Chondrocyte (in vitro differentiated cells): ENCODE results near the gene CFAP251. TPM values are rescaled to one million over a fixed set of nuclear protein-coding genes. Genes with fewer than 3 reads are reported as not detected.

Experiments
- DNase-seq: peaks from one replicate; pipeline ENCODE4 v3.0.0; 2021; ENCODE audit warnings: mixed read lengths, low spot score
- H3K27ac Mint-ChIP-seq: one replicate; pipeline ENCODE4 v1.8.0; 2021; ENCODE audit warnings: mild to moderate bottlenecking, moderate library complexity, mixed read lengths; ENCODE audit not compliant: unreplicated experiment
- H3K27me3 Mint-ChIP-seq: 2 replicates; pipeline ENCODE4 v1.8.0; 2021; ENCODE audit warnings: low read depth, mixed read lengths
- H3K36me3 Mint-ChIP-seq: 2 replicates; pipeline ENCODE4 v1.8.0; 2021; ENCODE audit warnings: low read depth, mixed read lengths
- H3K4me1 Mint-ChIP-seq: 2 replicates; pipeline ENCODE4 v1.8.0; 2021; ENCODE audit warnings: low read depth, mild to moderate bottlenecking, mixed read lengths
- H3K4me3 Mint-ChIP-seq: one replicate; pipeline ENCODE4 v1.8.0; 2021; ENCODE audit warnings: mild to moderate bottlenecking, moderate library complexity, mixed read lengths; ENCODE audit not compliant: unreplicated experiment
- H3K9me3 Mint-ChIP-seq: 2 replicates; pipeline ENCODE4 v1.8.0; 2021; ENCODE audit warnings: low read depth, mixed read lengths
- total RNA-seq: library from RNA; stranded (reverse); gene quantifications from 3 replicates; pipeline ENCODE4 v1.2.1, GENCODE V29; 2021
- TF ChIP-seq, protein P1 (sequence below): fragments of 200-600 bp; sonication (generic); IDR thresholded peaks from 2 replicates; pipeline ENCODE4 v1.5.0; 2021; ENCODE audit warnings: antibody characterized with exemption, mild to moderate bottlenecking, moderate library complexity

The CFAP251 gene
- total RNA-seq, 1 donor from 2014 or later = 4.5 TPM

DNA sequence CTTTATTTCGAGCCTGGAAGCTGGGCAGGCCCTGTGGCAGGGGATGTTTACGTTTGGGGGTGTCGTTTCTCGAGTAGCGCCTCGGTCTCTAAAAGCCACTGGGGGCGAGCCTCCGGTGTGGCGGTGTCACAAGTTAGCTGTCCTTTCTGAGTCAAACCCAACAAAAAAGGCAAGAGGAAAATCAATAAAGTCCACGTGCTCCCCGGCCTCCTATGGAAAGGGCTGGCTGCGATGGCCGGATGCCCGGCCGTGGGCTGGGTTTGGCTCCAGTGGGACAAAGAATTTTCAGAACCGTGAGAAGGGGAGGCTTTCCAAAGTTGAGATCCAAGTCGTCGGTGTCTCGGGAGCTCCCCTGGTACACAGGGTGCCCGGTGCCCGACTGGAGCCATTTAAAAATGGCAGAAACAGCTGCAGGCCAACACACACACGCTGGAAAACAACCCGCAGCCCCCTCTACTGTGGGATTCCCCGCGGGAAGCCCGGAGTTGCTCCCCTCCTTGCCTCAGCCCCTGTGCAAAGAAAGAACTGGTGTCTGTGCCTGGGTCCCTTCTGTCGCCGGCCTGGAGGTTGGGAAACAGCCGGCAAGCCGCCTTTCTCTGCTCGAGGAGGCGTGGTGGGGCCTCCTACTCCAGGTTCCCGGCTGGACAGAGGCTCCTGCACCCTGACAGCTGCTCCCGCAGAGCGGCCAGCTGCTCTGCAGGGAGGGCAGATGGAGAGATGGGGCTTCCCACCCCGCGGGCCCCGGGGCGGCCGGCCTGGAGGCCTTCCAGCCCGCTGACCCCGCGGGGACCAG is 105.1 kb downstream of the CFAP251 start:
- Mint-ChIP-seq H3K4me1 (peaks cover 15% of the 10 kb centered on the region), H3K36me3 (peaks cover 2% of the 10 kb centered on the region), H3K27ac (peak overlapping the region; percentile 96), H3K9me3 (peaks cover 1% of the 10 kb centered on the region), H3K27me3 (no peaks in the 10 kb centered on the region), H3K4me3 (peak overlapping the region; percentile 72)
- TF ChIP-seq, protein P1, sequence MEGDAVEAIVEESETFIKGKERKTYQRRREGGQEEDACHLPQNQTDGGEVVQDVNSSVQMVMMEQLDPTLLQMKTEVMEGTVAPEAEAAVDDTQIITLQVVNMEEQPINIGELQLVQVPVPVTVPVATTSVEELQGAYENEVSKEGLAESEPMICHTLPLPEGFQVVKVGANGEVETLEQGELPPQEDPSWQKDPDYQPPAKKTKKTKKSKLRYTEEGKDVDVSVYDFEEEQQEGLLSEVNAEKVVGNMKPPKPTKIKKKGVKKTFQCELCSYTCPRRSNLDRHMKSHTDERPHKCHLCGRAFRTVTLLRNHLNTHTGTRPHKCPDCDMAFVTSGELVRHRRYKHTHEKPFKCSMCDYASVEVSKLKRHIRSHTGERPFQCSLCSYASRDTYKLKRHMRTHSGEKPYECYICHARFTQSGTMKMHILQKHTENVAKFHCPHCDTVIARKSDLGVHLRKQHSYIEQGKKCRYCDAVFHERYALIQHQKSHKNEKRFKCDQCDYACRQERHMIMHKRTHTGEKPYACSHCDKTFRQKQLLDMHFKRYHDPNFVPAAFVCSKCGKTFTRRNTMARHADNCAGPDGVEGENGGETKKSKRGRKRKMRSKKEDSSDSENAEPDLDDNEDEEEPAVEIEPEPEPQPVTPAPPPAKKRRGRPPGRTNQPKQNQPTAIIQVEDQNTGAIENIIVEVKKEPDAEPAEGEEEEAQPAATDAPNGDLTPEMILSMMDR = peak; percentile 22
- DNase-seq = no peak

- DNase-seq = no peak
- TF ChIP-seq, protein P1 = no peak
- Mint-ChIP-seq H3K27me3 (no peaks in the 10 kb centered on the region), H3K36me3 (peaks cover 2% of the 10 kb centered on the region), H3K27ac (no peak overlapping the region), H3K4me3 (no peak overlapping the region), H3K4me1 (peaks cover 15% of the 10 kb centered on the region), H3K9me3 (no peaks in the 10 kb centered on the region)
Measured at GRCh38 chr12:122024132-122024785, 105.9 kb downstream of the CFAP251 start.

GRCh38 chr12:122026706-122027333 is 108.4 kb downstream of the CFAP251 start:
- H3K36me3 Mint-ChIP-seq = no peaks in the 10 kb centered on the region
- H3K27me3 Mint-ChIP-seq = no peaks in the 10 kb centered on the region
- no peaks in the 10 kb centered on the region for H3K9me3 Mint-ChIP-seq
- no peak overlapping the region for H3K27ac Mint-ChIP-seq
- no peak overlapping the region for H3K4me3 Mint-ChIP-seq
- peaks cover 9% of the 10 kb centered on the region for H3K4me1 Mint-ChIP-seq
- no peak for DNase-seq
- TF ChIP-seq, protein P1 = no peak

DNA sequence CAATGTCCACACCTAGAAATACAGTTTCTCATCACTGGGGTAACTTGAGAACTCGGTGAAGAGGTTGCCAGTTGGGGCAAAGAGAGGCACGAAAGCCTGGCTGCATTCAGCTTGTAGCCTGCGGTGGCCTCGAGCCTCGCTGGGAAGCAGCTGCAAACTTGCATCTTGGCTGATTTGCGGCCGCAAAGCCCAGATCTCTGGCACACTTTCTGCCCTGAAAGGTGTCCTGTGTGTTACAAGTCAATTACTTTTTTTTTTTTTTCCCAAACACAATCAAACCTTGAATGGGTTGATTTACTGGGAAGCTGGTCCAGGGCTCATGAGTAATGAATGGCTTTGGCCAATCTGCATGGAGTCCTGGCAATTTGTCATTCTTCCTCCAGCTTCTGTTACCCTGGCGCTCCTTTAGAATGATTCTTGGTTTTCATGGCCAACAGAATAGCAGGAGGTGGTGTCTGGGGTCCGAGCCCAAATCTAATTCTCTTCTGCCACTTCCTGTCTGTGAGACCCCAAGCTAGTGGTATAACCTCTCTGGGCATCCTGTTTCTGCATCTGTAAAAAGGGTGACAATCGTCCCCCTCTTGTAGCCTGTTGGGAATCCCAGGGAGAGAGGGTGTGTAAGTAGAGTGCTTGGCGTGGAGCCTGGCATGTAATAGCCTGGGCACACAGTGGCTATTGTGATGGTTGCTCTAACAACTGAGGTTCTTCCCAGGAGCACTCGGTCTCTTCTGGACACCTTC is 109.9 kb downstream of the CFAP251 start:
- Mint-ChIP-seq H3K36me3 (no peaks in the 10 kb centered on the region), H3K4me1 (peaks cover 4% of the 10 kb centered on the region), H3K27me3 (no peaks in the 10 kb centered on the region), H3K27ac (no peak overlapping the region), H3K4me3 (no peak overlapping the region), H3K9me3 (no peaks in the 10 kb centered on the region)
- no peak for DNase-seq
- TF ChIP-seq, protein P1 = no peak
